A673 (cell line): ENCODE measurements around the gene GLI2.

Experiments used
- EZH2 ChIP-seq: fragments of 200-600 bp; sonication (generic); IDR thresholded peaks from 2 replicates; pipeline ENCODE4 v1.6.1; 2017; ENCODE audit warnings: borderline replicate concordance, low read depth, mild to moderate bottlenecking, mixed read lengths, antibody characterized with exemption, low read length; ENCODE audit not compliant: poor library complexity, severe bottlenecking
- TF ChIP-seq, protein P1 (sequence below): fragments of 300-800, 200-600 bp; sonication (generic); conservative IDR thresholded peaks from 2 replicates; pipeline ENCODE4 v1.5.1; 2017; ENCODE audit warnings: low read depth, mild to moderate bottlenecking, antibody characterized with exemption, low read length, moderate library complexity, mixed read lengths

DNA sequence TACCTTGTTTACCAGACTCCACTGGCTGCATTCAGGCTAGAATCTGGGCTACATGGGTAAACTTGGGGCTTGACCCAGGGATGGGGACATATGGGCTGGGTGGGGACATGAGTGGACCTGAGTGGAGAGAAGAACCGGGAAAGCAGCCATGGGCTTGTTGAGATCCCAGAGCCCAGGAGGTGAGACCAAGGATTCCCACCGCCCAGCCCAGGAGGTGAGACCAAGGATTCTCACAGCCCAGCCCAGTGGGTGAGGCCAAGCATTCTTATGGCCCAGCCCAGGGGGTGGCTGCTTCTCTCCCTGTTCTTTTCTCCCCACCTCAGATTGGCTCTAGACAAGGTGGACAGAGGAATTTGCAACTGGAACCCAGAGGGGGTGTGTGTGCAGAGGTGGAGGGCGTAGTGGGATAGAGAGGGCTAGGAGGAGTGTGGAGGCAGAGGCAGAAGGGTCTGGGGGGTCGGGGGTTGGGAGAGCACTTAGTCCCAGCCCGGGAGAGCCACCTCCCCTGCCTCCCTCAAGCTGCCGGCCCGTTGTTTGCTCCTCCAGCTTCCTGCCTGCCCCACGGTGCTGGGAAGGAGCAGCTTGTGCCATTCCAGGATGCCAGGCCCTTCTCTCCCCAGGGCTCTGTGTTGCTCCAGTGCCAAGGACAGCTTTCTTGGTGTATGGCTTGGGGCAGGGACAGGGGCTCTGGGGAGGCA is 25.6 kb downstream of the GLI2 start:
- TF ChIP-seq, protein P1, sequence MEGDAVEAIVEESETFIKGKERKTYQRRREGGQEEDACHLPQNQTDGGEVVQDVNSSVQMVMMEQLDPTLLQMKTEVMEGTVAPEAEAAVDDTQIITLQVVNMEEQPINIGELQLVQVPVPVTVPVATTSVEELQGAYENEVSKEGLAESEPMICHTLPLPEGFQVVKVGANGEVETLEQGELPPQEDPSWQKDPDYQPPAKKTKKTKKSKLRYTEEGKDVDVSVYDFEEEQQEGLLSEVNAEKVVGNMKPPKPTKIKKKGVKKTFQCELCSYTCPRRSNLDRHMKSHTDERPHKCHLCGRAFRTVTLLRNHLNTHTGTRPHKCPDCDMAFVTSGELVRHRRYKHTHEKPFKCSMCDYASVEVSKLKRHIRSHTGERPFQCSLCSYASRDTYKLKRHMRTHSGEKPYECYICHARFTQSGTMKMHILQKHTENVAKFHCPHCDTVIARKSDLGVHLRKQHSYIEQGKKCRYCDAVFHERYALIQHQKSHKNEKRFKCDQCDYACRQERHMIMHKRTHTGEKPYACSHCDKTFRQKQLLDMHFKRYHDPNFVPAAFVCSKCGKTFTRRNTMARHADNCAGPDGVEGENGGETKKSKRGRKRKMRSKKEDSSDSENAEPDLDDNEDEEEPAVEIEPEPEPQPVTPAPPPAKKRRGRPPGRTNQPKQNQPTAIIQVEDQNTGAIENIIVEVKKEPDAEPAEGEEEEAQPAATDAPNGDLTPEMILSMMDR, result no peak
- no peak for TF ChIP-seq EZH2
